ENCODE results near the gene MRPS25. TPM values are rescaled to one million over a fixed set of nuclear protein-coding genes. Genes with fewer than 3 reads are reported as not detected.

Gene MRPS25
- 43.3 TPM for polyA plus RNA-seq (2013, experiment 1 of 4)
- 39.3 TPM for polyA plus RNA-seq (2013, experiment 2 of 4)
- 27.5 TPM for polyA plus RNA-seq (2013, experiment 3 of 4)
- 33.0 TPM for polyA plus RNA-seq (2013, experiment 4 of 4)

DNA sequence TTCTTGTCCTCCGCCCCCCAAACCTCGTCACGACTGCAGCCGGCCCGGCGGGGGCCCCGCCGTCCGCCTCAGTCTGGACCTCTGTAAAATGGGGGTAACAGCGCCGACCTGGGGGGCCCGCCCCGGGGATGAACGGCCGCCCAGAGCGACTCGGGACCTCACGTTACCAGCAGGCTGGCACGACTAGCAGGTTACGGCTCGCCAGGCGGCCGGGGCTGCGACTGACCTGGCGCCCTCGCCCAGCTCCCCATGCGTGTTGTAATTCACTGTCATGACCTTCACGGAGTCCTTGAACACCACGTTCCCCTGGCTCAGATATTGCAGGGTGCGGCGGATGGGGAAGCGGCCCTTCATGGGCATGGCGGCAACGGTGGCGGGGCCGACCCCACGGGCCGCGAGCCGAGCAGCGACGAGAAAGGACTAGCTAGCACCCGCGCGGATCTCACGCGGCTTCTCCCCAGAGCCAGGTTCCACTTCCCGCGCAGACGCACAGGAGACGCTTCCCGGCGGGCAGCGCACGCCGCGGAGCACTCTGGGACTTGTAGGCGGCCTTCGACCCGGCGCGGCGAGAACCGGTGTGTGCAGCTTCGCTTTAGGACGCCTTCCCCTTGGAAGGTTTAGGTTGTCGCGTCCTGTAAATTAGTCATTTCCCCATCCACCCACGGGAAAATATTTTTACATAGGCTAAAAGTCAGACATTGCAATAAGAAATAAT, at the start of gene MRPS25:
Gene MRPS25, minus strand, starts transcription at position 481 of the 715 bp plus-strand sequence. Its CDS starts 121 bp downstream, at position 360.
- Histone ChIP-seq H3K27ac (ENCODE audit: insufficient read depth, low read depth, low read length, poor library complexity, severe bottlenecking) (no peak within 1 kb of the TSS), H3K4me3 (ENCODE audit: insufficient read depth, low read depth, low read length) (peak within 1 kb of the TSS; percentile 98), H3K9me3 (ENCODE audit: control insufficient read depth, low read length) (no peaks in the 10 kb centered on the region), H3K4me1 (ENCODE audit: control insufficient read depth, insufficient read depth, low read length) (peaks cover 12% of the 10 kb centered on the region), H3K27me3 (ENCODE audit: control insufficient read depth, insufficient read depth, low read length, poor library complexity, severe bottlenecking) (peaks cover 3% of the 10 kb centered on the region), H3K36me3 (ENCODE audit: control insufficient read depth, insufficient read depth, low read length) (no peaks in the 10 kb centered on the region)
- 1% methylated on average over 69 of the region's 69 CpGs for WGBS, 2 experiments

DNA sequence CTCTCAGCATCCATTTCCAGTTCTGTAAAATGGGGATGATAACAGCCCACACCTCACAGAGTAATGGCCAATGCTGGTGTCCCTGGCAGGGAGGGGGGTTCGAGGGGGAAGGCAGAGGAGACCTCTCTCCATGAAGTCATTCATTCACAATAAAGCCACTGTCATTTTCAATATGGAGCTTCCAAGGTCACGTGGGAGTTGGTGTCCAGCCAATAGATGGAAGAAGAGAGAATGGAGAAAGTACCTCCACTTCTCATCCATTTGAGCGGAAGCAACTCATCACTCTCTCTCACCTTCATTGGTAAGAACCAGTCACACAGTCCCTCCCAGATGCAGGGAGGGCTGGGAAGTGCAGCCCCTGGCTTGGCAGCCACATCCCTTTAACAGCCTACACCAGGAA, 48.8 kb upstream of the MRPS25 start:
- WGBS, 2 experiments = 86 to 88% methylated on average over 3 of the region's 3 CpGs
- Histone ChIP-seq H3K27ac (ENCODE audit: insufficient read depth, low read depth, low read length, poor library complexity, severe bottlenecking) (no peak overlapping the region), H3K36me3 (ENCODE audit: control insufficient read depth, insufficient read depth, low read length) (no peaks in the 10 kb centered on the region), H3K9me3 (ENCODE audit: control insufficient read depth, low read length) (no peaks in the 10 kb centered on the region), H3K27me3 (ENCODE audit: control insufficient read depth, insufficient read depth, low read length, poor library complexity, severe bottlenecking) (no peaks in the 10 kb centered on the region), H3K4me3 (ENCODE audit: insufficient read depth, low read depth, low read length) (no peak overlapping the region), H3K4me1 (ENCODE audit: control insufficient read depth, insufficient read depth, low read length) (peaks cover 7% of the 10 kb centered on the region)

DNA sequence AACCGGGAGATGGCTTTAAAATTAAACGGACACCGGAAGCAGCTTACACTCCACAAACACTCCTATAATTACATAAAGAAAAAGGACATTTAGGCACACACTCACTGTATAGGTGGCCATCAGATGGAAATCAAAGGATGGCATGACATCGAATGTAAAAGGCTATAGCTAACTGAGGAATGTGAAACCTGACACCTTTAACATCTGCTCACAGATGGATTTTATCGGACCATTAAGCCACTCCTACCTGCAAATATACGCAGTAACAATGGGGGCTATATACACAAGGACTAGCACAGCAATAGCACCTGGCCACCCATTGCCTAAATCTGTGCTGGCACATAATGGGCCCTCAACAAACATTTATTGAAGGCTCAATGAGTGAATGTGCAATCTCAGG, 48.4 kb upstream of the MRPS25 start:
- no peaks in the 10 kb centered on the region for H3K9me3 ChIP-seq (ENCODE audit: control insufficient read depth, low read length)
- H3K36me3 ChIP-seq (ENCODE audit: control insufficient read depth, insufficient read depth, low read length) = no peaks in the 10 kb centered on the region
- H3K27ac ChIP-seq (ENCODE audit: insufficient read depth, low read depth, low read length, poor library complexity, severe bottlenecking) = no peak overlapping the region
- 74 to 80% methylated on average over 6 of the region's 6 CpGs for WGBS, 2 experiments
- peaks cover 7% of the 10 kb centered on the region for H3K4me1 ChIP-seq (ENCODE audit: control insufficient read depth, insufficient read depth, low read length)
- no peak overlapping the region for H3K4me3 ChIP-seq (ENCODE audit: insufficient read depth, low read depth, low read length)
- H3K27me3 ChIP-seq (ENCODE audit: control insufficient read depth, insufficient read depth, low read length, poor library complexity, severe bottlenecking) = no peaks in the 10 kb centered on the region

DNA sequence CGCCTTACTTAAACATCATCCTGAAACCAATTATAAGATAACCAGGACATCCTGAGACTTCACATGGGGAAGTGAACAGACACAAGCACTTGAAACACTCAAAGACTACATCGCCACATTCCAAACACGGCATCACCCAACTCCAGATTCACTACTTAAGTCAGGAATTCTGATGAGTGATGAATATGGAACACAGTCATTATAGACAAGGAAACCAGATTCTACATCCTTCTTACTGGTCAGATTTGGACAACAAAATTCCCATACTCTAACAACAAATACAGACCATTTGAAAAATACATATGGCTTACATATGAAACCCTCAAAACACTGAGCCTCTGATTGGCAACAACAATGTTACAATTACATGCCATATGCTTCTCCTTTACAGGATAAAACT, 46.9 kb upstream of the MRPS25 start:
- no peak overlapping the region for H3K27ac ChIP-seq (ENCODE audit: insufficient read depth, low read depth, low read length, poor library complexity, severe bottlenecking)
- H3K4me1 ChIP-seq (ENCODE audit: control insufficient read depth, insufficient read depth, low read length) = peaks cover 7% of the 10 kb centered on the region
- 92 to 98% methylated on average over 2 to 3 of the region's 3 CpGs for WGBS, 2 experiments
- H3K27me3 ChIP-seq (ENCODE audit: control insufficient read depth, insufficient read depth, low read length, poor library complexity, severe bottlenecking) = no peaks in the 10 kb centered on the region
- H3K36me3 ChIP-seq (ENCODE audit: control insufficient read depth, insufficient read depth, low read length) = no peaks in the 10 kb centered on the region
- H3K4me3 ChIP-seq (ENCODE audit: insufficient read depth, low read depth, low read length) = no peak overlapping the region
- no peaks in the 10 kb centered on the region for H3K9me3 ChIP-seq (ENCODE audit: control insufficient read depth, low read length)

DNA sequence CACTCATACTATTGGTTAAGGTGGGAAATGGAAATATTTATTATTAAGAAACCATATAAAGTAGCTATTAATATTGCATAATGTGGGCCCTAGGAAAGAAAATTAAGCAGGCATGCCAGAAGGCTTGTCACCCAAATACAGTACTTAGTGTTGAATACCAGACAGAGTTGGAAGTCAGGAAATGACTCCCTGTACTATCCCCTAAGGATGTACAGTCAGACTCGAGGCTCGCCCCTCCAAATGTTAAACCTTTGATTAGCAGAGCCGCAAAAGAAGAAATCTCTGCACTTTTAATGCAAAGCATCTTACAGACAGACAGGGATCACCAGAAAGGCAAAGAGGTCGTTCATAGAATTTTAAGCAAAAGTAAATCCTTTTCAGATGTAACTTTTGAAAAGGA, 45.1 kb upstream of the MRPS25 start:
- WGBS, 2 experiments = 91 to 98% methylated on average over 4 of the region's 4 CpGs
- Histone ChIP-seq H3K4me3 (ENCODE audit: insufficient read depth, low read depth, low read length) (no peak overlapping the region), H3K36me3 (ENCODE audit: control insufficient read depth, insufficient read depth, low read length) (no peaks in the 10 kb centered on the region), H3K4me1 (ENCODE audit: control insufficient read depth, insufficient read depth, low read length) (peaks cover 6% of the 10 kb centered on the region), H3K27me3 (ENCODE audit: control insufficient read depth, insufficient read depth, low read length, poor library complexity, severe bottlenecking) (no peaks in the 10 kb centered on the region), H3K27ac (ENCODE audit: insufficient read depth, low read depth, low read length, poor library complexity, severe bottlenecking) (no peak overlapping the region), H3K9me3 (ENCODE audit: control insufficient read depth, low read length) (no peaks in the 10 kb centered on the region)

DNA sequence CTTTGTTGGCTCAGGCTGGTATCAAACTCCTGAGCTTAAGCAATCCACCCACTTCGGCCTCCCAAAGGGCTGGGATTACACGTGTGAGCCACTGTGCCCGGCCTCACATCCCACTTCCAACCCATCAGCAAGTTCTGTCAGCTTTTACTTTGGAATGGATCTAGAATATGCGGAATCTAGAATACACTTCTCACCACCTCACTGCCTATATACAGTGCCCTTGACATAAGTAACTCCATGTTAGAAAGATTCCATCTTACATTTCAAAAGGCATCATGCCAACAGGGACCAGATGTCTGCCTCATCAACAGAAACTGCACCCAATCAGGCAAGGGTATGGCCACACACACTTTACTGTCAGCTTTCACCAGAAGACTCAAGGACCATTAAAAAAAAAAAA, 43.8 kb upstream of the MRPS25 start:
- Histone ChIP-seq H3K4me3 (ENCODE audit: insufficient read depth, low read depth, low read length) (no peak overlapping the region), H3K27me3 (ENCODE audit: control insufficient read depth, insufficient read depth, low read length, poor library complexity, severe bottlenecking) (no peaks in the 10 kb centered on the region), H3K4me1 (ENCODE audit: control insufficient read depth, insufficient read depth, low read length) (no peaks in the 10 kb centered on the region), H3K36me3 (ENCODE audit: control insufficient read depth, insufficient read depth, low read length) (no peaks in the 10 kb centered on the region), H3K9me3 (ENCODE audit: control insufficient read depth, low read length) (no peaks in the 10 kb centered on the region), H3K27ac (ENCODE audit: insufficient read depth, low read depth, low read length, poor library complexity, severe bottlenecking) (no peak overlapping the region)
- WGBS, 2 experiments = 82 to 87% methylated on average over 4 of the region's 4 CpGs

DNA sequence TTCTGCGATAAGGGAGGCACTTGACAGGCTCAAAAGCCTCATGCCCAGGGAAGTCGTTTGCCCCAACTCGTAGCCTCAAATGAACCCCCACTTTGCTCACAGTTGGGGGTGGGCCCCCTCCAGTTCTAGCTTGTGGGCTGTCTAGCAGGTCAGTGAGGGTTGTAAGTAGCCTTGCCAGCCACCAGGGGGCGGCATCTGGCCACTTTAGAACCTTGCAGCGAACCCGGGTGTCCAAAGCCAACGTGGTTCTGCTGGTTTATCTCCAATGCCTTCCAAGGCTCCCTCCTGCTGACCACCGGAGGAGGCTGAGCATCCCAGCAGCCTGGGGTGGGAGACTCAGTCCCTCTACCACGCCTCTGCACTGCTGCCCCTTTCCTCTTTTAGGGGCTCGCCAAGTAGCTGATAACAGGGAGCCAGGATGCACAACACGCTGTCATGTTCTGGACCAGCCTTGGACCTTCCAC, 43.0 kb upstream of the MRPS25 start:
- Histone ChIP-seq H3K27ac (ENCODE audit: insufficient read depth, low read depth, low read length, poor library complexity, severe bottlenecking) (no peak overlapping the region), H3K36me3 (ENCODE audit: control insufficient read depth, insufficient read depth, low read length) (no peaks in the 10 kb centered on the region), H3K9me3 (ENCODE audit: control insufficient read depth, low read length) (no peaks in the 10 kb centered on the region), H3K27me3 (ENCODE audit: control insufficient read depth, insufficient read depth, low read length, poor library complexity, severe bottlenecking) (no peaks in the 10 kb centered on the region), H3K4me3 (ENCODE audit: insufficient read depth, low read depth, low read length) (no peak overlapping the region), H3K4me1 (ENCODE audit: control insufficient read depth, insufficient read depth, low read length) (no peaks in the 10 kb centered on the region)
- WGBS, 2 experiments = 24 to 26% methylated on average over 11 of the region's 11 CpGs

DNA sequence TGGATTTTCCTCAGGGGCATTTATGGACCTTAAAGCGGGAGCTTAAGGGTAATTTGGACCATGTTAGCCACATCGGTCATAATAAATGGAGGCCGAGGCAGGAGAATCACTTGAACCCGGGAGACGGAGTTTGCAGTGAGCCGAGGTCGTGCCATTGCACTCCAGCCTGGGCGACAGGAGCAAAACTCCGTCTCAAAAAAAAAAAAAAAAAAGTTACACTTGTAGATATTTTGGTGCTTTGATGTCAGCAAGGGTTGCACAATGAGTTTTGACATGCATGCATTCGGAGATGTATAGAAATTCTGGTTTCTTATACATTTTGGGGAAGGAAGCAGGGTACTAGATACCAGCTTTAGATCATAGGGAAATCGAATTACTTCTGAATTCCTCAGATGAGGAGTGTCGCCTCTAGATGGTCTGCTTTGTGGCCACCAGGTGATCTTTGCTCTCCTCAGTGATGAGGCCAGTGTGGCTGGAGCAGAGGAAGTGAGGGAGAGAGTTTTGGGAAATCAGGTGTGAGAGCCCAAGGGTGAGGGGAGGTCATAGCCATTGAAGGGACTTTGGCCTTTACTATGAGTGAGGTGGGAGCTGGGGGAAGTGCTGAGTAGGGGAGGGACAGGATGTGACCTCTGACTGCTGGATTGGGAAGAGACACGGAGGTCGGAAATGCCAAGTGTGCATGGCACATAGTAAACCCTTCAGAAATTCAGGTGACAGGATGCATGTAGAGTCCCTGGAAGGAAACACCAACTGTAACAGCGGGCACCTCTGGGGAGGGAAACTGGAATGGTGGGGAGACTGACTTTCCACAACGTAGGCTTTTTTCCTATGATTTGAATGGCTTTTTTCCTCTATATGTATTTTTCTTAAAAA, 42.2 kb upstream of the MRPS25 start:
- no peak overlapping the region for H3K4me3 ChIP-seq (ENCODE audit: insufficient read depth, low read depth, low read length)
- H3K27ac ChIP-seq (ENCODE audit: insufficient read depth, low read depth, low read length, poor library complexity, severe bottlenecking) = no peak overlapping the region
- H3K9me3 ChIP-seq (ENCODE audit: control insufficient read depth, low read length) = no peaks in the 10 kb centered on the region
- H3K36me3 ChIP-seq (ENCODE audit: control insufficient read depth, insufficient read depth, low read length) = no peaks in the 10 kb centered on the region
- 90 to 91% methylated on average over 15 to 16 of the region's 16 CpGs for WGBS, 2 experiments
- no peaks in the 10 kb centered on the region for H3K27me3 ChIP-seq (ENCODE audit: control insufficient read depth, insufficient read depth, low read length, poor library complexity, severe bottlenecking)
- H3K4me1 ChIP-seq (ENCODE audit: control insufficient read depth, insufficient read depth, low read length) = no peaks in the 10 kb centered on the region

DNA sequence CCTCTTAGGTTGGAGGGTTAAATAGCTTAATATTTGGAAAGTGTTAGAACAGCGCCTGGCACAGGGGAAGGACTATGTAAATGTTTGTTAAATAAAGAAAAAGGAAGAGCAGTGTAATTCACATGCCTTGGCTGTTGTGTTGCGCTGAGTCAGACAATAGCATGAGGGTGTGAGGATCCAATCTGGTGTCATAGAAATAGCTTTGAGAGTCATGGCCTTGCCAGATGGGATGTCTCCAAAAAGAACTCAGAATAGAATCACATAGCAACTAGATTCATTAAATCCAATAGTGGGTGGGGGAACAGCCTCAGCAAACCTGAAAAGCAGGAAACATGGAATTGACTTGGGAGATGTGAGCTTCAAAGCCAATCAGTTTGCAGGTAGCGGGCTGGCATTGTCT, 37.7 kb upstream of the MRPS25 start:
- Histone ChIP-seq H3K4me1 (ENCODE audit: control insufficient read depth, insufficient read depth, low read length) (peaks cover 2% of the 10 kb centered on the region), H3K27me3 (ENCODE audit: control insufficient read depth, insufficient read depth, low read length, poor library complexity, severe bottlenecking) (no peaks in the 10 kb centered on the region), H3K27ac (ENCODE audit: insufficient read depth, low read depth, low read length, poor library complexity, severe bottlenecking) (no peak overlapping the region), H3K9me3 (ENCODE audit: control insufficient read depth, low read length) (no peaks in the 10 kb centered on the region), H3K36me3 (ENCODE audit: control insufficient read depth, insufficient read depth, low read length) (no peaks in the 10 kb centered on the region), H3K4me3 (ENCODE audit: insufficient read depth, low read depth, low read length) (no peak overlapping the region)
- 88 to 93% methylated on average over 3 of the region's 3 CpGs for WGBS, 2 experiments

DNA sequence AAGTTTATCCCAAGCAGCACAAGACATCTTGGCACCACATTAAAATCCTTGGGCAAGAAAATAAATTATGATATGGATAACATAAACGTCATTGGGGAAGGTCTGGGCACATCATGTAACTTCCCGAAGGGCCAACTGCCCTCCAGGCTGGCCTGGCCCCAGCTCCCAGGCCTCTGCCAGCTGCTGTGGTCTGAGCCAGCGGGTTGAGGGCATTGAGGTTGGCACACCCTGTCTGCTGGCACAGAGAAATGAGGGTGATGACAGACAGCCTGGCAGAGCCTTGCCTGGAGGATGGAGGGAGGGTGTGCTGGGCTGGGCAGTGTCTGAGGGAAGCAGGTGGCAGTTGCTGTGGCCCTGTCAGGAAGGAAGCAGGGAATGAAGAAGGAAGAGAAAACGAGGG, 37.1 kb upstream of the MRPS25 start:
- H3K4me1 ChIP-seq (ENCODE audit: control insufficient read depth, insufficient read depth, low read length) = peaks cover 6% of the 10 kb centered on the region
- H3K36me3 ChIP-seq (ENCODE audit: control insufficient read depth, insufficient read depth, low read length) = no peaks in the 10 kb centered on the region
- 74 to 83% methylated on average over 4 of the region's 4 CpGs for WGBS, 2 experiments
- H3K27ac ChIP-seq (ENCODE audit: insufficient read depth, low read depth, low read length, poor library complexity, severe bottlenecking) = no peak overlapping the region
- no peaks in the 10 kb centered on the region for H3K27me3 ChIP-seq (ENCODE audit: control insufficient read depth, insufficient read depth, low read length, poor library complexity, severe bottlenecking)
- no peak overlapping the region for H3K4me3 ChIP-seq (ENCODE audit: insufficient read depth, low read depth, low read length)
- H3K9me3 ChIP-seq (ENCODE audit: control insufficient read depth, low read length) = no peaks in the 10 kb centered on the region
